Measurements from ENCODE around the gene TULP1.

The TULP1 gene

GRCh38 chr6:35512740-35513139 is at the start of gene TULP1:
TULP1 (minus strand) TSS chr6:35512896; CDS start chr6:35512858, 38 bp downstream.
- H3K4me3 ChIP-seq (replicated peaks; ENCODE audit: low read depth, low read length), result no peak within 1 kb of the TSS
- no peak for DNase-seq (ENCODE audit: low read depth)
- TF ChIP-seq, protein P1, sequence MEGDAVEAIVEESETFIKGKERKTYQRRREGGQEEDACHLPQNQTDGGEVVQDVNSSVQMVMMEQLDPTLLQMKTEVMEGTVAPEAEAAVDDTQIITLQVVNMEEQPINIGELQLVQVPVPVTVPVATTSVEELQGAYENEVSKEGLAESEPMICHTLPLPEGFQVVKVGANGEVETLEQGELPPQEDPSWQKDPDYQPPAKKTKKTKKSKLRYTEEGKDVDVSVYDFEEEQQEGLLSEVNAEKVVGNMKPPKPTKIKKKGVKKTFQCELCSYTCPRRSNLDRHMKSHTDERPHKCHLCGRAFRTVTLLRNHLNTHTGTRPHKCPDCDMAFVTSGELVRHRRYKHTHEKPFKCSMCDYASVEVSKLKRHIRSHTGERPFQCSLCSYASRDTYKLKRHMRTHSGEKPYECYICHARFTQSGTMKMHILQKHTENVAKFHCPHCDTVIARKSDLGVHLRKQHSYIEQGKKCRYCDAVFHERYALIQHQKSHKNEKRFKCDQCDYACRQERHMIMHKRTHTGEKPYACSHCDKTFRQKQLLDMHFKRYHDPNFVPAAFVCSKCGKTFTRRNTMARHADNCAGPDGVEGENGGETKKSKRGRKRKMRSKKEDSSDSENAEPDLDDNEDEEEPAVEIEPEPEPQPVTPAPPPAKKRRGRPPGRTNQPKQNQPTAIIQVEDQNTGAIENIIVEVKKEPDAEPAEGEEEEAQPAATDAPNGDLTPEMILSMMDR (IDR thresholded peaks at IDR 0.05; ENCODE audit: low read length, missing control alignments), result no peak

DNA sequence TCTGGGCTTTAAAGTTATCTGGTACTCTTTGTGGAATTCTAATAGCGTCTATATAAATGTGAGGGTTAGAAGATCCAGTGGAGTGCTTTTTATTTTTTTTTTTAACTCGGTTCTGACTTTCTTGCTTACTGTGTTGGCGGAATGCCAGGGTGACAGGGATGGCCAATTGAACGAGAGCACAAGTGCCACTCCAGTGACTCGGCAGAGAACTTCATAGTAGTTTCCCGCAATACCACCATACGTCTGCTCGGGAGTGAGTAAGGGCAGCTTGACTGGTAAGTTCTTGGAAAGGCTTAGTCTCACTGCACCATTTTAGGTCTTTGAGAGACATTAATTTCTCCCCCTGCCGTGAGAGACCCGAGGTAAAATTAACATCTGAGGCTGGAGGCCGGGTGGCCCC is 49.4 kb upstream of the TULP1 start:
- TF ChIP-seq, protein P1 (IDR thresholded peaks at IDR 0.05; ENCODE audit: low read length, missing control alignments), result no peak
- no peak for DNase-seq (ENCODE audit: low read depth)

GRCh38 chr6:35561113-35561512 is 48.4 kb upstream of the TULP1 start:
- DNase-seq (ENCODE audit: low read depth), result no peak
- H3K4me3 ChIP-seq (replicated peaks; ENCODE audit: low read depth, low read length), result no peak overlapping the region
- TF ChIP-seq, protein P1 (IDR thresholded peaks at IDR 0.05; ENCODE audit: low read length, missing control alignments), result no peak

More for the DNA sequence above, 49.4 kb upstream of the TULP1 start:
- no peak overlapping the region for H3K4me3 ChIP-seq (replicated peaks; ENCODE audit: low read depth, low read length)

DNA sequence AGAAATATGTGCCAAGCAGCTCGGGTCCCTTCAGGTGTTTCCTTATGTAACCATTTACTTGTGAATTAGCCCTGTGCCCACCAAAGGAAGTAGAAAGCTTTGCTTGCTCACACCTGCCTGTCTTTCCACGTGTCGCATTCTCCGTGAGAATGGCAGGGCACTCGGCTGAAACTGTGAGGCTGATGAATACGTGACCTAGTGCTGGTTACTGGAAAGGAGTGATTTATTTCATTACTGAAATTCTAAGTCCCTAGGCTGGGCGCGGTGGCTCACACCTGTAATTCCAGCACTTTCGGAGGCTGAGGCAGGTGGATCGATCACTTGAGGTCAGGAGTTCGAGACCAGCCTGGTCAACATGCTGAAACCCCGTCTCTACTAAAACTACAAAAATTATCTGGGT is 45.9 kb upstream of the TULP1 start:
- no peak overlapping the region for H3K4me3 ChIP-seq (replicated peaks; ENCODE audit: low read depth, low read length)
- no peak for DNase-seq (ENCODE audit: low read depth)
- TF ChIP-seq, protein P1 (IDR thresholded peaks at IDR 0.05; ENCODE audit: low read length, missing control alignments), result no peak

DNA sequence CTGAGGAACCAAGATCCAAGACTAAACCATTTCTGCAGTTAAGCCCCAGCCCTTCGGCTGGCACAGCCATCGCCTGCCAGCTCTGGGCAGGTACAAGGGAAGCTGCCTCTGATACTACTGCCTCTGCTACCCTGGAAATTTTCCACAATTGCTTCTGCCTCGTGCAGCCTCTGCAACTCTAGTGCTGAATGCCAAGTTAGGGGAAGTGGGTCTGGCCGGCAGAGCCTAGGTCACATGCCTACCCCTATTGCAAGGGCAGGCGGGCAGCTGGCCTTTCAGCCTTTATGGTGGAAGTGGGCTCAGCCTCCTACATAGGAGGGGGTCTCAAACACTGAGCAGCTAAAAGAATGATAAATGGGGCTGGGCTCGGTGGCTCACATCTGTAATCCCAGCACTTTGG is 44.5 kb upstream of the TULP1 start:
- no peak overlapping the region for H3K4me3 ChIP-seq (replicated peaks; ENCODE audit: low read depth, low read length)
- TF ChIP-seq, protein P1 (IDR thresholded peaks at IDR 0.05; ENCODE audit: low read length, missing control alignments), result no peak
- DNase-seq (ENCODE audit: low read depth), result no peak

DNA sequence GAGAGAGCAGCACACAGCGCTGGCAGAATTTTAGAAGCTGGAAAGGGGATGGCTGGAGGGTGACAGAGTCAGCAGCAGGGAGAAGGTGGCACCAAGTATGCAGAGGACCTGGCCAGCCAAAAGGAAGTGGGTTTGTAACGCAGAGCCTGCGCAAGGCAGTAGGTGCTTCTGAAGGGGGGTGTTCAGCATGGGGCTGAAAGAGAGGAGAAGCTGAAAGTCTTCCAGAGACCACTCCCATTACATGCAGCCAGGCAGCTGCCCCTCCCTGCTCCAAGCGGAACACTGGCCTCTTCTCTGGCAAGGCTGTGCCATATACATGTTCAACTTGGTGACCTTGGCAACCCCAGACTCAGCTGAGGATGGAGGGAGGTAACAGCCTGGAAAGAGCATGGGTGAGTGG is 42.1 kb upstream of the TULP1 start:
- no peak overlapping the region for H3K4me3 ChIP-seq (replicated peaks; ENCODE audit: low read depth, low read length)
- DNase-seq (ENCODE audit: low read depth), result no peak
- TF ChIP-seq, protein P1 (IDR thresholded peaks at IDR 0.05; ENCODE audit: low read length, missing control alignments), result no peak

- no peak for DNase-seq (ENCODE audit: low read depth)
- TF ChIP-seq, protein P1 (IDR thresholded peaks at IDR 0.05; ENCODE audit: low read length, missing control alignments), result no peak
- H3K4me3 ChIP-seq (replicated peaks; ENCODE audit: low read depth, low read length), result no peak overlapping the region
Observed at GRCh38 chr6:35553315-35553714, 40.6 kb upstream of the TULP1 start.

All from fibroblast of pulmonary artery (primary cell).